Measurements from ENCODE around the gene SIGLEC1. TPM values are rescaled to one million over a fixed set of nuclear protein-coding genes. Genes with fewer than 3 reads are reported as not detected.

SIGLEC1 gene
- total RNA-seq, 1 donor from 2014 or later = not detected

GRCh38 chr20:3728876-3729275, 16.5 kb upstream of the SIGLEC1 start:
- H3K4me3 ChIP-seq (ENCODE audit: low read depth, low read length) = no peak overlapping the region
- no peak for TF ChIP-seq CTCF (conservative IDR thresholded peaks at IDR 0.05; ENCODE audit: low read depth, low read length)
- no peak for DNase-seq (ENCODE audit: low read depth)

DNA sequence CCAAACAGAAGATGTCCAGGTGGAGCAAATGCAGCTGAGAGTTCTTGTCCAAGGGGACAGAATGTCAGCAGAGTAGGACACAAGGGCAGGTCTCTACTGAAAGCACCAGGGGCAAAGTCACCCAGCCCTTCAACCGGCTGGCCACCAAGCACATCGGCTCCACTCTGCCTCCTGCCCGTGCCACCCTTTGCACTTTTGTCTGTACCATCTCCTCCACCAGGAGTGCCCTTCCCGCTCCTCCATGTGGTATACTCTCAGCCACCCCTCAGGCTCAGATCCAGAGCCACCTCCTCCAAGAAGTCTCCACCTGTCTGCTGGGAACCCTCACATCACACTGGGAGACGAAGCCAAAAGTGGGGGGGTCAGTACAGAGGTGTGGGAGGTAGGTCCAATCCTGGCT, 16.0 kb upstream of the SIGLEC1 start:
- DNase-seq (ENCODE audit: low read depth) = no peak
- TF ChIP-seq CTCF (conservative IDR thresholded peaks at IDR 0.05; ENCODE audit: low read depth, low read length) = no peak
- H3K4me3 ChIP-seq (ENCODE audit: low read depth, low read length) = no peak overlapping the region

- no peak for DNase-seq (ENCODE audit: low read depth)
- TF ChIP-seq CTCF (conservative IDR thresholded peaks at IDR 0.05; ENCODE audit: low read depth, low read length) = no peak
- H3K4me3 ChIP-seq (ENCODE audit: low read depth, low read length) = no peak overlapping the region
Measured at GRCh38 chr20:3727401-3728021, 15.1 kb upstream of the SIGLEC1 start.

- no peak for TF ChIP-seq CTCF (conservative IDR thresholded peaks at IDR 0.05; ENCODE audit: low read depth, low read length)
- no peak overlapping the region for H3K4me3 ChIP-seq (ENCODE audit: low read depth, low read length)
- DNase-seq (ENCODE audit: low read depth) = no peak
Measured at GRCh38 chr20:3724356-3724755, 12.0 kb upstream of the SIGLEC1 start.

GRCh38 chr20:3723284-3723683, 10.9 kb upstream of the SIGLEC1 start:
- no peak for DNase-seq (ENCODE audit: low read depth)
- H3K4me3 ChIP-seq (ENCODE audit: low read depth, low read length) = no peak overlapping the region
- no peak for TF ChIP-seq CTCF (conservative IDR thresholded peaks at IDR 0.05; ENCODE audit: low read depth, low read length)

GRCh38 chr20:3721912-3722311, 9.5 kb upstream of the SIGLEC1 start:
- no peak overlapping the region for H3K4me3 ChIP-seq (ENCODE audit: low read depth, low read length)
- DNase-seq (ENCODE audit: low read depth) = no peak
- no peak for TF ChIP-seq CTCF (conservative IDR thresholded peaks at IDR 0.05; ENCODE audit: low read depth, low read length)

DNA sequence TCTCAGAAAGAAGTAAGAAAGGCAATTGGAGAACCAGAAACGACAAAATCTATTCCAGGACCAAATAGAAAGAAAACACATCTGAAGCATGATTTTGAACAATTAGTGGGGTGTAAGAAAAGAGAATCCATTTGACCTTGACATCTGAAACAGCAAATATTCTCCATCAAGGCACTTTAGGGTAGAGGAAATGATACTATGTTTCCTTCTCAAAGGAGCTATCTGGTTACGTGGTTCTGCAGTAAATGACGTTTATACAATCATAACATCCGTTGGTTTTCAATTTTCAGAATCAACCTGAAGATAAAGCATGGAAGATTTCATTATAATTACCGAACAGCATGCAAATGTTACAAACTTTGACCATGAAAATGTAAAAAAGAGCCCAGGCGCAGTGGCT, 8.2 kb upstream of the SIGLEC1 start:
- no peak for TF ChIP-seq CTCF (conservative IDR thresholded peaks at IDR 0.05; ENCODE audit: low read depth, low read length)
- no peak for DNase-seq (ENCODE audit: low read depth)
- H3K4me3 ChIP-seq (ENCODE audit: low read depth, low read length) = no peak overlapping the region
